Subcutaneous adipose tissue (tissue), 4 donors: ENCODE data around the gene CYP20A1. TPM values are rescaled to one million over a fixed set of nuclear protein-coding genes. Genes with fewer than 3 reads are reported as not detected.

ENCODE experiments used
- total RNA-seq, 4 donors: library from RNA; depleted of rRNA; stranded (reverse); fragments of >200 nt; gene quantifications; one replicate each; pipeline ENCODE4 v1.1.0, GENCODE V29; 2016
- TF ChIP-seq, protein P1 (sequence below): fragments of 450-650 bp; IDR thresholded peaks from one replicate; pipeline ENCODE4 v1.5.1; 2016; ENCODE audit warnings: low read depth, mild to moderate bottlenecking, control low read depth, antibody characterized with exemption, moderate library complexity

The CYP20A1 gene
- 10 to 100 TPM; 26.0 to 43.0 (median 31.8) TPM for total RNA-seq

DNA sequence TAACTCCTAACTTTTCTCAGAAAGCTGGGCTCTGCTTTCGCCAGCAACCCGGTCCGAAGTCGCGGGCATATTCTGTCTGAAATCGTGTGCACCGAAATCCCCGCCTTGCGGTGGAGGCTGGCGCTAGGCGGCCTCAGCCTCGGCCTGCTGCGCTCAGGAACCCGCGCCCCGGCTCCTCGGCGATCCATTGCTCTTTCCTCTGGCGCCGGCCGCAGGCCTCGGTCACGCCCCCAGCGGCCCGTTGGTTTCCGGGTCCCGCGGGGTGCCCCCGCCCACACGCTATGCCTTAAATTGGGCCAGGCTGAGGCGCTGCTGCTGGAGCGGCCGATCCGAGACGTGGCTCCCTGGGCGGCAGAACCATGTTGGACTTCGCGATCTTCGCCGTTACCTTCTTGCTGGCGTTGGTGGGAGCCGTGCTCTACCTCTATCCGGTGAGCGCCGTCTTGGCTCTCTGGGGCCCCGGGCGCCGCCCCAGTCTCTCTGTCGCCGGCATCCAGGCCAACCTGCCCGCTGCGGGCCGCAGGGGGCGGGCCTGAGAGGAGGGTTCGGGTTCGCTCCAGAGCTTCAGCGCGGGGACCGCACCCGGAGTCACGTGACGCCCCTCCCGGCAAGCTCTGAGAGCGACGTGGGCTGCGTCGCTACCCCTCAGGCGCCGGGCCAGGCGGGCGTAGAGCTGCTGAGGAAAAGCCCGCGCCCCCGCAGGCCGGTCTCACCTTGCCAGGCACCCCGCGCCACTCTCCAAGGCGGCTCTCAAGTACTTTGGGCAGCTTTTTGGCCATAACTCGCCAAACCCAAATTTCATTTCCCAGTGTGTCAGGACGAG lies at the start of gene CYP20A1:
CYP20A1 (plus strand) TSS at position 315 of the 823 bp plus-strand sequence; CDS start at position 360, 45 bp downstream.
- TF ChIP-seq, protein P1, sequence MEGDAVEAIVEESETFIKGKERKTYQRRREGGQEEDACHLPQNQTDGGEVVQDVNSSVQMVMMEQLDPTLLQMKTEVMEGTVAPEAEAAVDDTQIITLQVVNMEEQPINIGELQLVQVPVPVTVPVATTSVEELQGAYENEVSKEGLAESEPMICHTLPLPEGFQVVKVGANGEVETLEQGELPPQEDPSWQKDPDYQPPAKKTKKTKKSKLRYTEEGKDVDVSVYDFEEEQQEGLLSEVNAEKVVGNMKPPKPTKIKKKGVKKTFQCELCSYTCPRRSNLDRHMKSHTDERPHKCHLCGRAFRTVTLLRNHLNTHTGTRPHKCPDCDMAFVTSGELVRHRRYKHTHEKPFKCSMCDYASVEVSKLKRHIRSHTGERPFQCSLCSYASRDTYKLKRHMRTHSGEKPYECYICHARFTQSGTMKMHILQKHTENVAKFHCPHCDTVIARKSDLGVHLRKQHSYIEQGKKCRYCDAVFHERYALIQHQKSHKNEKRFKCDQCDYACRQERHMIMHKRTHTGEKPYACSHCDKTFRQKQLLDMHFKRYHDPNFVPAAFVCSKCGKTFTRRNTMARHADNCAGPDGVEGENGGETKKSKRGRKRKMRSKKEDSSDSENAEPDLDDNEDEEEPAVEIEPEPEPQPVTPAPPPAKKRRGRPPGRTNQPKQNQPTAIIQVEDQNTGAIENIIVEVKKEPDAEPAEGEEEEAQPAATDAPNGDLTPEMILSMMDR, result no peak

DNA sequence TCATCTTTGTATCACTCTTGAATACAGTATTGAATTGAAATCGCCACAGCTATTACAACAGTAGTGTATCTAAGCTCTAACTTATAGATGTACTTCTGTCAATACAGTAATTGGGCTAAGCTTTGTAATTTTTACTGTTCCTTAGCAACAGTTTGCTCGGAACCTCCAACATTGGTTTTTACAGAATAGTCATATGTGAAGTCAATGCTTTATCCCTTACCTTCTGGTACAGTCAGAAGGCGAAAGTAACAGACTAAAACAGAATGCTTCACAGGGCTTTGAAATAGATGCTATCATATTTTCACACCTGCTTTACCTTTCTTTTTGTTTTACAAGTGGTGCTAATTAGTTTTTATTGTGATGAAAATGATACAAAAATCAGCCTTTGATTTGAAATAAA lies 46.9 kb upstream of the CYP20A1 start:
- TF ChIP-seq, protein P1, result no peak

DNA sequence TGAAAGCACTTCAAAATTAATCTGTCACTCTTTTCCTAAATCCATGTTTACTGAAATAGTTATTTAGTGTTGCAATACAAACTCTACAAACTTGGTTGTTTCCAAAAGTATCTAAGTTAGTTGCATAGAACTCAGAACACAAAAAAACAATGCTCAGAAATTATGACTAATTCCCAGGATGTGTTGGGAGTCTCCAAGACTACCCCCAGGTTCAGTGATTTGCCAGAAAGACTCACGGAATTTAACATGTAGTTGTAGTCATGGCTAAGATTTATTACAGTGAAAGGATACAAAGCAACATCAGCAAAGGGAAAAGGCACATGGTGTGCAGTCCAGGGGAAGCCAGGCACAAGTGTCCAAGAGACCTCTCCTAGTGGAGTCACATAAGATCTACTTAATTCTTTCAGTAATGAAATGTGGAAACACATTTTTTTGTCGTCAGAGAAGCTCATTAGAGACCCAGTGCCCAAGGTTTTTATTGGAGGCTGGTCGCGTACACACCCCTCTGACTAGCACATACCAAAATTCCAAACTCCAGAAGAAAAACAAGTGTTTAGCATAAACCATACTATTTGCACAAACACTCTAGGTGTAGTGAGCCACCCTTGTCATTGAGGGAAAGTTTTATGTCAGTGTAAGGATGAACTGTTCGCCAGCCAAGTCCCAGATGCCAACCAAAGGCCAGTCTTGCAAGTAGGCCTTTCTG lies 43.3 kb upstream of the CYP20A1 start:
- TF ChIP-seq, protein P1, result no peak

GRCh38 chr2:203200866-203201265 lies 38.0 kb upstream of the CYP20A1 start:
- TF ChIP-seq, protein P1, result no peak

- TF ChIP-seq, protein P1, result no peak
Observed at GRCh38 chr2:203201426-203201825, 37.4 kb upstream of the CYP20A1 start.

- TF ChIP-seq, protein P1, result no peak
Observed at GRCh38 chr2:203209538-203209937, 29.3 kb upstream of the CYP20A1 start.

DNA sequence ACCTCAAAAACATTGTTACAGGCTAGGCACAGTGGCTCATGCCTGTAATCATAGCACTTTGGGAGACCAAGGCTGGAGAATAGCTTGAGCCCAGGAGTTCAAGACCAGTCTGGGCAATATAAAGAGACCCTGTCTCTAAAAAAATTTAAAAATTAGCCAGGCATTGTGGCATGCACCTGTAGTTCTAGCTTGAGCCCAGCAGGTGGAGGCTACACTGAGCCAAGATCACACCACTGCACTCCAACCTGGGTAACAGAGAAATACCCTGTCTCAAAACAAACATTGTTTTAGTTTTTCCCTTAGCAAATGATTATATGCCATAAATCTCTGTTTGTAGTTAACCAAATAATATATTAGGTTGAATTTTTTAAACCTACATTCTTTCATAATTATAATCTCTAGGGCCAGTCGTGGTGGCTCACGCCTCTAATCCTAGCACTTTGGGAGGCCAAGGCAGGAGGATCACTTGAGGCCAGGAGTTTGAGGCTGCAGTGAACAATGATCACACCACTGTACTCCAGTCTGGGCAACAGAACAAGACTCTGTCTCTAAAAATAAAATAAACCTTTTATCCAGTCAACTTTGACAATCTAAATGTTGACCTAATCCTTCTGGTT lies 13.3 kb upstream of the CYP20A1 start:
- TF ChIP-seq, protein P1, result no peak
